ENCODE data around the gene RGS12. TPM values are rescaled to one million over a fixed set of nuclear protein-coding genes. Genes with fewer than 3 reads are reported as not detected.

The RGS12 gene
- total RNA-seq, 1 experiment from 2014 or later, result 4.7 TPM

DNA sequence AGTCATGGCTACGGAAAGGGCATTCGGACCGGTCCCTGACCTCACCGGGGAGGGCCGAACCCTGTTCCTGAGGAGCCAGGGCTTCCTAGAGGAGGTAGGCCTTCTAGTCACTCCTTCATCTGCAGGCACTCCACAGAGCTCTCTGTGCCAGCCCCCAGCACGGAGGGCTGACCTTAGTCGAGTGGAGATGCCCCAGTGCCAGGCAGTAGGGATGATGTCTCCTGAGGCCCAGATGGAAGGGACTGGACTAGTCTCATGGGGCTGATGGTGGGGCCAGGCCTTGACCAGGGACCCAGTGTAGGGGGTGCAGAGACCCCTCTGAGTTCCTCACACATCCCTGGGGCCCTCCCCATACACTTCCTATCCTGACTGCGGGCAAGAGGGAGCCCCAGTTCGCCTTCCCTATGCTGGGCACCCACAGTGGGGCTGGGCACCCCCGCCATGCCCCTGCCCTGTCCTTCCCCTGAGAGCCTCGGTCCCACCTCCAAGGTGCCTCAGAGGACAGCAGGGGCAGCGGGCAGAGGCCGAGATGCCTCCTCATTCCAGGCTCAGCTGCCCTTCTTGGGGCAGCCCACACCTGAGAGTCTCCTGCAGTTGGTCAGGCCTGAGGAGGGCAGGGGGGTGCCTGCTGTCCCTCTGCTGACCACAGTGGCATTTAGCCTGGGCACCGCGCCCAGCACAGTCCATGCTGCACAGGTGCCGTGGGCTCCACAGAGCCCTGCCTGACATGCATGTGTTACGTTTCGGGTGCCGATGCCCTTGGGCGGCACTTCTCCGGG is 45.2 kb upstream of the RGS12 start:
- H3K4me1 ChIP-seq (ENCODE audit: low read length), result no peaks in the 10 kb centered on the region
- no peak overlapping the region for H3K4me2 ChIP-seq (ENCODE audit: low read depth, low read length, poor library complexity, severe bottlenecking)
- no peaks in the 10 kb centered on the region for H3K79me2 ChIP-seq (ENCODE audit: low read length)

DNA sequence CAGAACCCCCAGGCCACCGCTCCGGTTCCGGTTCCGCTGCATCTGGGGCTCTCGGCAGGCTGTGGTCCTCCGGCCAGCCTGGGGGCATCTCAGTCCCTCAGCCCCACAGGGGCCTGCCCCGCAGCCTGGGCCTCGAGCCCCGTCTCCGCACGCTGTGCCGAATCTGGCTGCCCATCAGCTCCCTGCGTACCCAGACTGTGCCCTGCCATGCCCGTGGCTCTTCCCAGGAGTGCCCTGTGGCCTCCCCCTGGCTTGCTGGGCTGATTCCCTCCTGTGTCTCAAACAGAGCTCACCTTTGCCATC is 44.7 kb upstream of the RGS12 start:
- Histone ChIP-seq H3K9me2 (replicated peaks; ENCODE audit: insufficient read depth, low read length) (no peaks in the 10 kb centered on the region), H4K20me1 (ENCODE audit: insufficient read depth, low read depth, low read length) (no peaks in the 10 kb centered on the region), H3K4me2 (ENCODE audit: low read depth, low read length, poor library complexity, severe bottlenecking) (no peak overlapping the region), H3K79me2 (ENCODE audit: low read length) (no peaks in the 10 kb centered on the region), H3K27me3 (ENCODE audit: low read length) (no peaks in the 10 kb centered on the region), H3K4me3 (ENCODE audit: low read length) (no peak overlapping the region), H3K9me3 (ENCODE audit: low read length) (no peaks in the 10 kb centered on the region), H3K36me3 (ENCODE audit: insufficient read depth, low read length) (no peaks in the 10 kb centered on the region), H3K27ac (ENCODE audit: low read length) (no peak overlapping the region), H3K4me1 (ENCODE audit: low read length) (no peaks in the 10 kb centered on the region), H3K9ac (ENCODE audit: low read length) (no peak overlapping the region), H2AFZ (ENCODE audit: low read length) (no peak overlapping the region)
- no peak for DNase-seq

More for the DNA sequence above, 45.2 kb upstream of the RGS12 start:
- no peaks in the 10 kb centered on the region for H3K9me2 ChIP-seq (replicated peaks; ENCODE audit: insufficient read depth, low read length)
- H3K27ac ChIP-seq (ENCODE audit: low read length), result no peak overlapping the region
- no peaks in the 10 kb centered on the region for H3K9me3 ChIP-seq (ENCODE audit: low read length)
- no peaks in the 10 kb centered on the region for H3K27me3 ChIP-seq (ENCODE audit: low read length)
- H3K36me3 ChIP-seq (ENCODE audit: insufficient read depth, low read length), result no peaks in the 10 kb centered on the region
- H3K9ac ChIP-seq (ENCODE audit: low read length), result no peak overlapping the region
- no peak overlapping the region for H3K4me3 ChIP-seq (ENCODE audit: low read length)
- H4K20me1 ChIP-seq (ENCODE audit: insufficient read depth, low read depth, low read length), result no peaks in the 10 kb centered on the region
- H2AFZ ChIP-seq (ENCODE audit: low read length), result no peak overlapping the region
- DNase-seq, result no peak

DNA sequence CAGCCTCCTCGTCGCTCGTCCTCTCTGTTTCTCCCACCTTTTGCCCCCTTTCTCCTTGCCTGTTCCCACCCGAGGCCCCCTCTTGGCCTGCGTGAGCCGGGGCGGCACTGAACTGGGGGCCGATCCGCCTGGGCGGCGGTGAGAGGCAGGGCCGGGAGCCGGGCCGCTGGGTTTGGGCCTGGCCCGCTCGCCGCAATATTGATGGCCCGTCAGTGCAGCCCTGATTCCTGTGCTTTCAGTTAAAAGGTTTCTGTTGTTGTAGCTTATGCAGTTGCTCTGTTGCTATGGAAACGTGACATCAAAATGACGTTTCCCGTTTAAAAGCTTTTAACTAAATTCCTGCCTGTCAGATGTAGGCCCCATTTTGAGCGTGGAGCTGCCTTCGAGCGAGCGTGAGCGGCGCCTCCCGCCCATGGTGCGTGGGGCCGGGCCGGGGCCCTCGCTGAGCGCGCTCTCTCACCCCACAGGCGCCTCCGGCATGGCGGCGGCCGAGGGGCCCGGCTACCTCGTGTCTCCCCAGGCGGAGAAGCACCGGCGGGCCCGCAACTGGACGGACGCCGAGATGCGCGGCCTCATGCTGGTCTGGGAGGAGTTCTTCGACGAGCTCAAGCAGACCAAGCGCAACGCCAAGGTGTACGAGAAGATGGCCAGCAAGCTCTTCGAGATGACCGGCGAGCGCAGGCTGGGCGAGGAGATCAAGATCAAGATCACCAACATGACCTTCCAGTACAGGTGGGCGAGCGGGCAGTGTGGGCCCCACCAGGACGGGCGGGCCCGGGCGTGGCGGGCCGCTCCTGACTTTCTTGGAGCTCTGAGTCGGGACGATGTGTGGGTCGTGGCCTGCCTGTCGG is 43.8 kb upstream of the RGS12 start, which contains the start of gene MSANTD1:
Gene MSANTD1 (plus strand): TSS at position 349 of the 851 bp plus-strand sequence. CDS start 64 bp downstream, at position 413.
- H3K9me2 ChIP-seq (replicated peaks; ENCODE audit: insufficient read depth, low read length), result no peaks in the 10 kb centered on the region
- no peak within 1 kb of the TSS for H3K27ac ChIP-seq (ENCODE audit: low read length)
- H3K4me3 ChIP-seq (ENCODE audit: low read length), result no peak within 1 kb of the TSS
- H3K4me2 ChIP-seq (ENCODE audit: low read depth, low read length, poor library complexity, severe bottlenecking), result no peak within 1 kb of the TSS
- no peak within 1 kb of the TSS for H3K9ac ChIP-seq (ENCODE audit: low read length)
- no peaks in the 10 kb centered on the region for H4K20me1 ChIP-seq (ENCODE audit: insufficient read depth, low read depth, low read length)
- H3K36me3 ChIP-seq (ENCODE audit: insufficient read depth, low read length), result no peaks in the 10 kb centered on the region
- no peaks in the 10 kb centered on the region for H3K9me3 ChIP-seq (ENCODE audit: low read length)
- H3K4me1 ChIP-seq (ENCODE audit: low read length), result no peaks in the 10 kb centered on the region
- H3K27me3 ChIP-seq (ENCODE audit: low read length), result no peaks in the 10 kb centered on the region
- no peak for DNase-seq
- H2AFZ ChIP-seq (ENCODE audit: low read length), result no peak within 1 kb of the TSS
- no peaks in the 10 kb centered on the region for H3K79me2 ChIP-seq (ENCODE audit: low read length)

DNA sequence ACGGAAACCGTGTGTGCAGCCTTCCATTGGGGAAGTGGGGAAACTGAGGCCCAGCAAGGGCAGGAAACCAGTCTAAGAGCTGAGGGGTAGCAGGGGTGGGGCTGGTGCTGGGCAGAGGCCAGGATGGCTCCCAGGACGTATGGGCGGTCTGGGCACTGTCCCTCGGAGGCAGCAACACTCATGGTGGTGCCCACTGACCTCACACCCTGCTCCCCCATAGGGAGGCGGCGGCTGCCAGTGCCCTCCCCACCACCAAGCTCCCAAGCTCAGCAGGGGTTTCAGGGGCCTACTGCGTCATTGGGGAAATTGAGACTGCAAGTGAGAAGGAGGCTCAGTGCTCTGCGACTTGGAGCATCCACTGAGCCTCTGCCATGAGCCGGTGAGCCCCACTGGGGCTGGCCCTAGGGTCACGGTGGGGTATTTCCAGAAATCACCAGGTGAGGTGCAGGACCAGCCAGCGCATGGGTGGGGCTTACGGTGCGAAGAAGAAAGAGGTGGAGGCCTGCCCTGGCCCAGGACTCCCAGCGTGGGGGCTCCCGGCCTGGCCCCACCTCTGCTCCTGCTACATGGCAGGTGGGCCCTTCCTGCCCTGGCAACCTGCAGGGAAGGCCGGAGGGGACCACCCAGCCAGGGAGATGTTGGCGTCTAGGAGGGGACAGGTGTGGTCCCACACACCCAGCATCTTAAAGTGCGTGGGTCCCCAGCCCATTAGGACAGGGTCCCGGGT is 42.9 kb upstream of the RGS12 start:
- Histone ChIP-seq H3K27me3 (ENCODE audit: low read length) (no peaks in the 10 kb centered on the region), H3K4me3 (ENCODE audit: low read length) (no peak overlapping the region), H3K36me3 (ENCODE audit: insufficient read depth, low read length) (no peaks in the 10 kb centered on the region), H3K79me2 (ENCODE audit: low read length) (no peaks in the 10 kb centered on the region), H4K20me1 (ENCODE audit: insufficient read depth, low read depth, low read length) (no peaks in the 10 kb centered on the region), H3K9me2 (replicated peaks; ENCODE audit: insufficient read depth, low read length) (no peaks in the 10 kb centered on the region), H3K9ac (ENCODE audit: low read length) (no peak overlapping the region), H3K4me2 (ENCODE audit: low read depth, low read length, poor library complexity, severe bottlenecking) (no peak overlapping the region), H3K4me1 (ENCODE audit: low read length) (no peaks in the 10 kb centered on the region), H2AFZ (ENCODE audit: low read length) (no peak overlapping the region), H3K9me3 (ENCODE audit: low read length) (no peaks in the 10 kb centered on the region), H3K27ac (ENCODE audit: low read length) (no peak overlapping the region)
- DNase-seq, result no peak

DNA sequence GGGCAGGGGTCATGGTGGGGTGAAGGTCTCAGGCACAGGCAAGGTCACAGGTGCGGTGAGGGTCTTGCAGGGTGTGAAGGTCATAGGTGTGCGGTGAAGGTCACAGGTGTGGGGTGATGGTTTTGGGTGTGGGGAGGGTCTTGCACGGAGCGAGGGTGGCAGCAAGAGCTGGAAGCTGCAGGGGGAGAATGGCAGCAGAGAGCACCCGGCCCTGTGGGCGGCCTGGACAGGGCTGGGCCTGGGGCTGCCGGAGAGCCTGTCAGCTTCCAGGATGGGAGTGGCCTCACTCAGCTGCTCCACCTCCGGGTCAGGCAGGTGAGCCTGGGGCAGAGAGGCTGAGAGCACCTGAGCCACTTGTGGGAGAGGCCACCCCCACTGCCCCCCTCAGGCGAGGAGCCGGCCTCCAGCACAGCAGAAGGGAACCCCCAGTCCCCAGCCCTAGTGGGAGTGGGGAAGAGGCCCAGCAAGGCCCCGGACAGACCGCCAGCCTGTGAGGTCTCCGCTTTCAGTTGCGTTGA is 42.3 kb upstream of the RGS12 start:
- DNase-seq, result no peak
- Histone ChIP-seq H3K9me2 (replicated peaks; ENCODE audit: insufficient read depth, low read length) (no peaks in the 10 kb centered on the region), H3K4me2 (ENCODE audit: low read depth, low read length, poor library complexity, severe bottlenecking) (no peak overlapping the region), H3K9me3 (ENCODE audit: low read length) (no peaks in the 10 kb centered on the region), H3K79me2 (ENCODE audit: low read length) (no peaks in the 10 kb centered on the region), H3K4me1 (ENCODE audit: low read length) (no peaks in the 10 kb centered on the region), H3K4me3 (ENCODE audit: low read length) (no peak overlapping the region), H3K27me3 (ENCODE audit: low read length) (no peaks in the 10 kb centered on the region), H3K9ac (ENCODE audit: low read length) (no peak overlapping the region), H3K27ac (ENCODE audit: low read length) (no peak overlapping the region), H2AFZ (ENCODE audit: low read length) (no peak overlapping the region), H3K36me3 (ENCODE audit: insufficient read depth, low read length) (no peaks in the 10 kb centered on the region), H4K20me1 (ENCODE audit: insufficient read depth, low read depth, low read length) (no peaks in the 10 kb centered on the region)

DNA sequence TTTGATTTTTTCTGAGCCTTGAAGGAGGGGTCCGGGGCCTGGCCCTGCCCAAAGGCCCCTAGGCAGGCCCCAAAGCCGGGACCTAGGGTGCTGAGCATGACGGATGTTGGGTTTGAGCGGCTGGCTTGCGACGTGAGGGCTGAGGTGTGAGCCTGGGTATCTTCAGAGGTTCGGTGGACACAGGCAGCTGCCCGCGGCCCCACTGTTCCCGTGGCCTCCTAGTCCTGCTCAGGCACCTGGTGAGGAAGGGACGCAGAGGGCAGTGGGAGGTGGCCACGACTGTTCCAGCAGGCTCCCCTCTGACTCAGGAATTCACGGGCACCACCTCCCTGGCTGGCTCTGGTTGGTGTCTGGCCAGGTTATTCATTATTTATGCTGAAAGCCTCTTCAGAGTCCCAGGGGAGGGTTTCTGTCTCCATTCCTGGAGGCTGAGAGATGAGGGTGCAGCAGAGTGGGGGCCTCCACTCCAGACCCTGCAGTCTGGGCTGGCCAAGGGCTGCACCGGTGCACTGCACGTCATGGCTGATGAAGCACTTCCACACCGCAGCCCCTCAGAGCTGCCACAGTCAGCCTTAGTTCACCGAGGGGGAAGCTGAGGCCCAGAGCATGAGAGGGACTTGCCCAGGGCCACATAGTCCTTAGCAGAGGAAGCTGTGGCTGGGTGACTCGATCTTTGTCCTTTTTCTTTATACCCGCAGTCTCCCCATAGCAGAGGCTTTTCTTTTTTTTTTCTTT is 41.7 kb upstream of the RGS12 start:
- Histone ChIP-seq H3K79me2 (ENCODE audit: low read length) (no peaks in the 10 kb centered on the region), H3K4me2 (ENCODE audit: low read depth, low read length, poor library complexity, severe bottlenecking) (no peak overlapping the region), H3K4me3 (ENCODE audit: low read length) (no peak overlapping the region), H3K27ac (ENCODE audit: low read length) (no peak overlapping the region), H3K36me3 (ENCODE audit: insufficient read depth, low read length) (no peaks in the 10 kb centered on the region), H2AFZ (ENCODE audit: low read length) (no peak overlapping the region), H4K20me1 (ENCODE audit: insufficient read depth, low read depth, low read length) (no peaks in the 10 kb centered on the region), H3K4me1 (ENCODE audit: low read length) (no peaks in the 10 kb centered on the region), H3K9me2 (replicated peaks; ENCODE audit: insufficient read depth, low read length) (no peaks in the 10 kb centered on the region), H3K9me3 (ENCODE audit: low read length) (no peaks in the 10 kb centered on the region), H3K27me3 (ENCODE audit: low read length) (no peaks in the 10 kb centered on the region), H3K9ac (ENCODE audit: low read length) (no peak overlapping the region)
- DNase-seq, result no peak

DNA sequence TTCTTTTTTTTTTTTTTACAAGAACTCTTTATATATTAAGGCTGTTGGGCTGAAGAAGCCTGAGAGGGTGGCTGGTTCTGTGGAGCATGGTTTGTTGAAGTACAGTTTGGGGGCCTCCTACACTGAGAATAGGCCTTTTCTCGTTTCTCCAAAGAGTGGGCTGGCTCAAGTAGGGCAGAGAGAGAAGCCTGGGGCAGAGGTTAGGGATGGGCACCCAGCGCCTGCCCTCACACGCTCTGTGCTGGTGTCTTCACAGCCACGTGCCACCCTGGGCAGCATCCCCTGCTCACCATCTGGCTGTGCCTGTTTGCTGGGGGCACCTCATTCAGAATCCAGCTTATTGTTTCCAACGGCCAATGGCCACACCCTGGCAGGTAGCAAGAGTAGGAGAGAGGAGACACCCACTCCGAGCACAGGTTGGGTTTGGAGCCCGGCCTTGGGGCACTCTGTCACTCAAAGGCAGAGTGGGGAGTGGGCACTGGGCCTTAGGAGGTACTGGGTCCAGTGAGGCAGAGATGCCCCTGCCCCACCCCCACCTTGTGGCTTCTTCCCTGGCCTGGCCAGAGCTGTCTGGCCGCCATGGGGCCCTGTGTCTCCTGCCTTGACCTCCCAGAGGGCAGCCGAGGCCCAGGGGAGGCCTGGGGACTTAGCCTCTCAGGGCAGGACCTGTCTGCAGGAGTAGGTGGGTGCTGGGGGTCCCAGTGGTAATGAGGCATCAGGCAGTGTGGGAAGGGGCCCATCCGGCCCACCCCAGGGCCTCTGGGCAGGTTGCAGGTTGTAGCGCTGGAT is 40.9 kb upstream of the RGS12 start:
- Histone ChIP-seq H3K4me1 (ENCODE audit: low read length) (peaks cover 2% of the 10 kb centered on the region), H3K79me2 (ENCODE audit: low read length) (no peaks in the 10 kb centered on the region), H3K9me2 (replicated peaks; ENCODE audit: insufficient read depth, low read length) (no peaks in the 10 kb centered on the region), H4K20me1 (ENCODE audit: insufficient read depth, low read depth, low read length) (no peaks in the 10 kb centered on the region), H3K9ac (ENCODE audit: low read length) (no peak overlapping the region), H3K27ac (ENCODE audit: low read length) (no peak overlapping the region), H3K9me3 (ENCODE audit: low read length) (no peaks in the 10 kb centered on the region), H3K4me3 (ENCODE audit: low read length) (no peak overlapping the region), H3K4me2 (ENCODE audit: low read depth, low read length, poor library complexity, severe bottlenecking) (no peak overlapping the region), H2AFZ (ENCODE audit: low read length) (no peak overlapping the region), H3K36me3 (ENCODE audit: insufficient read depth, low read length) (no peaks in the 10 kb centered on the region), H3K27me3 (ENCODE audit: low read length) (no peaks in the 10 kb centered on the region)
- no peak for DNase-seq

Data from Karpas-422 (cell line).